ENCODE data around the gene SNN. TPM values are rescaled to one million over a fixed set of nuclear protein-coding genes. Genes with fewer than 3 reads are reported as not detected.

Gene SNN
- total and polyA plus RNA-seq, 9 of the 15 experiments (the other 6 are each of a cell fraction or from before 2014, with no cell fraction given) = 0.07 to 2.9 (median 1.9) TPM

DNA sequence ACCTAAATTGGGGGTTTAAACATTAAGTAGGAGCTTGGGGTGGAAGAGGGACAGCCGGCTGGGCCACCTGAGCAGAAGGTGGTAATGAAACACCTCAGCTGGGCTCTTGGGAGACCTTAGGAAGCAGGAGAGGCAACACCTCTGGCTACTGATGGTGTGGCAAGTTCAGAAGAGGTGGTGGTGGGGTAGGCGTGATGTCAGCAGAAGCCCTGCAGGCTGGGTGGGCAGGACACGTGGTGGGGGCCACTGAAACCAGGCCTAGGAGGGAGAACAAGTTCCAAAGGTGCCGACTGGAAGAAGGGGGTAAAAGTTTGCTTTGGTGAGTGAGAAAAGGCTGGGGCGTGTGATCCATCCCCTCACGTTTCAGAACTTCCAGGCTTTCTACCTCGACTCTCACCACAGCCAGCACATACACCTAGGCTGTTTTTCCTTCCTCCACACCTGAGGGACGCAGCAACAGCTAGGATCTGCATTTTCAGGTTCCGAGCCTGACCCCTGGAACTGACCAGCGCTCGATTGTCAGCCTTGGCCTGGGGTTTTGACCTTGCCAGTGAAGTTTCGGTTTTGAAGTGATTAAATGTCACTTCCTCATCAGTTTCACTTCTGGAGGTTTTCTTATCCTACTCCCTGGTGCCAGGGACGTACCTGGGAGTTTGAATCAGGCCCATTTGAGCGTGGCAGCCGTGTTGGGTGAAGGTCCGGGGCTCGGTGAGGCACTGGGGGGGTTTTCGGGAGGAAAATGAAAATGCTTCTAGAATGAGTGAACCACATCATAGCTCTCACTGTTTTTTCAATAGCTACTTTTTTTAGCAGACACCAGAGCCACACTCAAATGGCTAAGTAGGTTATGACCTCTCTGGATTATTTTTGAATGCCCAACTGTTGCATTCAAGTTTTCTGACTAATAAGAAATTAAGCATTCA, 10.0 kb downstream of the SNN start:
- Histone ChIP-seq H3K27me3 (ENCODE audit: control insufficient read depth in 2 of 2, insufficient read depth in 2 of 2, low read length in 2 of 2) (no peaks in the 10 kb centered on the region), H3K4me1 (replicated peaks in 1 of 2; ENCODE audit: control insufficient read depth in 2 of 2, insufficient read depth in 2 of 2, low read length in 2 of 2) (peaks cover 9 to 24% of the 10 kb centered on the region in 2 experiments; a peak in 3 of 5 replicates), H2AFZ (ENCODE audit: low read depth, low read length) (no peak overlapping the region), H4K20me1 (replicated peaks; ENCODE audit: control insufficient read depth, insufficient read depth, low read length) (peaks cover 9% of the 10 kb centered on the region), H3K79me2 (ENCODE audit: control insufficient read depth, insufficient read depth, low read length) (no peaks in the 10 kb centered on the region), H3K9me1 (ENCODE audit: control insufficient read depth, insufficient read depth, low read length) (no peaks in the 10 kb centered on the region), H3K9ac (ENCODE audit: insufficient read depth in 1 of 2, low read depth in 2 of 2, low read length in 2 of 2) (no peak overlapping the region), H3K27ac (ENCODE audit: extremely low read depth, low read depth, low read length) (no peak overlapping the region), H3K9me3 (replicated peaks; ENCODE audit: control insufficient read depth, insufficient read depth, low read depth, low read length) (no peaks in the 10 kb centered on the region), H3K4me2 (ENCODE audit: insufficient read depth, low read length) (no peak overlapping the region), H3K4me3 (no peak overlapping the region), H3K36me3 (ENCODE audit: control insufficient read depth, insufficient read depth, low read length) (peaks cover 60% of the 10 kb centered on the region)
- no peak for DNase-seq (ENCODE audit: extremely low read depth in 1 of 4, low spot score in 3 of 4)
- no peak for FAIRE-seq
- ChIA-PET POLR2A (interaction anchor here (0.6 to 2.6 kb wide), 7 partner anchors 9 to 231 kb away, joined by 3 to 9 read pairs (median 4); partner anchors contain the start of gene SNN), CTCF (ENCODE audit: low intra/inter-chr PET ratio) (no interaction called here)
- ATAC-seq = no peak
- WGBS (ENCODE audit: insufficient coverage, low coverage, missing lambda C conversion rate) = 81% methylated on average over 17 of the region's 18 CpGs
- no TSS peak for BruUV-seq (replicated peaks)
- TF ChIP-seq SPI1 (IDR thresholded peaks at IDR 0.05; ENCODE audit: borderline replicate concordance, low read depth, low read length) (0 out of 2 replicates have a peak, but pooled peaks have one; percentile 15), JUND (IDR thresholded peaks at IDR 0.05; ENCODE audit: borderline replicate concordance, low read depth, low read length) (no peak), JUND (tag; IDR thresholded peaks at IDR 0.05; ENCODE audit: borderline replicate concordance, low read depth, low read length) (no peak)
- in situ Hi-C loops (cut with MboI) = no loop called here
- intact Hi-C loops (cut with micrococcal nuclease) = loop anchor here (10.0 kb wide), 1 partner anchor 137 kb away; no protein-coding TSS in a partner anchor

DNA sequence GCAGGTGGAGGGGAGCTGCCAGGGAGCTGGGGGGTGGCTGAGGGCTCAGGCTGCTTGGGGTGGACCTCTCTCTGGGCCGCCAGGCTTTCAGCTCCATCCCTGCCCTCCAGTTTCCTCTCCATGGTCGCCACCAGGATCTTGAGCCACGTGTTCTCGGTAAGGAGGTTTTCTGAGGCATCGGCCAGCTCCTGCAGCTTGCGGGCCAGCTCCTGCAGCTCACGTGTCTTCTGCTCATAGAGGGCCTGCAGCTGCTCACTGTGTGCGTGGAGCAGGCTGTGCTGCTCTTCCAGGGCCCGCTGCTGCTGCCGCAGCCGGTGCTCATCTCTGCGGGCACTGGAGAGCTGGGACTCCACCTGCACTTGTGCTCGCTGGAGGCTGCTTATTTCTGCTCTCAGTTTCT, 11.0 kb downstream of the SNN start:
- in situ Hi-C loops (cut with MboI) = no loop called here
- DNase-seq (ENCODE audit: extremely low read depth in 1 of 4, low spot score in 3 of 4) = no peak
- H3K9me1 ChIP-seq (ENCODE audit: control insufficient read depth, insufficient read depth, low read length) = no peaks in the 10 kb centered on the region
- no TSS peak for BruUV-seq (replicated peaks)
- H3K79me2 ChIP-seq (ENCODE audit: control insufficient read depth, insufficient read depth, low read length) = no peaks in the 10 kb centered on the region
- no peak overlapping the region for H3K4me2 ChIP-seq (ENCODE audit: insufficient read depth, low read length)
- peaks cover 70% of the 10 kb centered on the region for H3K36me3 ChIP-seq (ENCODE audit: control insufficient read depth, insufficient read depth, low read length)
- POLR2A ChIA-PET = interaction anchor here (0.7 to 2.6 kb wide), 3 partner anchors 9 to 737 kb away, joined by 3 to 9 read pairs (median 4); partner anchors contain the start of gene DEXI
- H3K9ac ChIP-seq (ENCODE audit: insufficient read depth in 1 of 2, low read depth in 2 of 2, low read length in 2 of 2) = peak overlapping the region in 1 of 2 experiments; percentile 2; a peak in 1 of 4 replicates
- no peak overlapping the region for H3K27ac ChIP-seq (ENCODE audit: extremely low read depth, low read depth, low read length)
- CTCF ChIA-PET (ENCODE audit: low intra/inter-chr PET ratio) = no interaction called here
- intact Hi-C loops (cut with micrococcal nuclease) = loop anchor here (10.0 kb wide), 1 partner anchor 136 kb away; no protein-coding TSS in a partner anchor
- FAIRE-seq = no peak
- H3K9me3 ChIP-seq (replicated peaks; ENCODE audit: control insufficient read depth, insufficient read depth, low read depth, low read length) = no peaks in the 10 kb centered on the region
- H2AFZ ChIP-seq (ENCODE audit: low read depth, low read length) = no peak overlapping the region
- no peak for ATAC-seq
- no peaks in the 10 kb centered on the region for H3K27me3 ChIP-seq (ENCODE audit: control insufficient read depth in 2 of 2, insufficient read depth in 2 of 2, low read length in 2 of 2)
- peaks cover 9 to 15% of the 10 kb centered on the region in 2 experiments; a peak in 3 of 5 replicates for H3K4me1 ChIP-seq (replicated peaks in 1 of 2; ENCODE audit: control insufficient read depth in 2 of 2, insufficient read depth in 2 of 2, low read length in 2 of 2)
- 92% methylated on average over 13 of the region's 13 CpGs for WGBS (ENCODE audit: insufficient coverage, low coverage, missing lambda C conversion rate)
- H3K4me3 ChIP-seq = no peak overlapping the region
- peaks cover 9% of the 10 kb centered on the region; the same call in 1 of the 2 replicates for H4K20me1 ChIP-seq (replicated peaks; ENCODE audit: control insufficient read depth, insufficient read depth, low read length)
- TF ChIP-seq ZFP36 (IDR thresholded peaks at IDR 0.05; ENCODE audit: low read depth, low read length, partially characterized antibody) (no peak), ZC3H8 (IDR thresholded peaks at IDR 0.05) (no peak), ZNF778 (CRISPR knock-in tag; IDR thresholded peaks at IDR 0.05) (no peak)
- TF ChIP-seq, protein P1, sequence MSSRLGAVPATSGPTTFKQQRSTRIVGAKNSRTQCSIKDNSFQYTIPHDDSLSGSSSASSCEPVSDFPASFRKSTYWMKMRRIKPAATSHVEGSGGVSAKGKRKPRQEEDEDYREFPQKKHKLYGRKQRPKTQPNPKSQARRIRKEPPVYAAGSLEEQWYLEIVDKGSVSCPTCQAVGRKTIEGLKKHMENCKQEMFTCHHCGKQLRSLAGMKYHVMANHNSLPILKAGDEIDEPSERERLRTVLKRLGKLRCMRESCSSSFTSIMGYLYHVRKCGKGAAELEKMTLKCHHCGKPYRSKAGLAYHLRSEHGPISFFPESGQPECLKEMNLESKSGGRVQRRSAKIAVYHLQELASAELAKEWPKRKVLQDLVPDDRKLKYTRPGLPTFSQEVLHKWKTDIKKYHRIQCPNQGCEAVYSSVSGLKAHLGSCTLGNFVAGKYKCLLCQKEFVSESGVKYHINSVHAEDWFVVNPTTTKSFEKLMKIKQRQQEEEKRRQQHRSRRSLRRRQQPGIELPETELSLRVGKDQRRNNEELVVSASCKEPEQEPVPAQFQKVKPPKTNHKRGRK (tag; IDR thresholded peaks at IDR 0.05) = no peak
- TF ChIP-seq, protein P2, sequence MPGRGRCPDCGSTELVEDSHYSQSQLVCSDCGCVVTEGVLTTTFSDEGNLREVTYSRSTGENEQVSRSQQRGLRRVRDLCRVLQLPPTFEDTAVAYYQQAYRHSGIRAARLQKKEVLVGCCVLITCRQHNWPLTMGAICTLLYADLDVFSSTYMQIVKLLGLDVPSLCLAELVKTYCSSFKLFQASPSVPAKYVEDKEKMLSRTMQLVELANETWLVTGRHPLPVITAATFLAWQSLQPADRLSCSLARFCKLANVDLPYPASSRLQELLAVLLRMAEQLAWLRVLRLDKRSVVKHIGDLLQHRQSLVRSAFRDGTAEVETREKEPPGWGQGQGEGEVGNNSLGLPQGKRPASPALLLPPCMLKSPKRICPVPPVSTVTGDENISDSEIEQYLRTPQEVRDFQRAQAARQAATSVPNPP (IDR thresholded peaks at IDR 0.05; ENCODE audit: borderline replicate concordance, insufficient read depth, insufficient read length) = no peak

Data from K562 (cell line).